Posterior vena cava (tissue), 2 donors: ENCODE data around the gene TGFA. TPM values are rescaled to one million over a fixed set of nuclear protein-coding genes. Genes with fewer than 3 reads are reported as not detected.
"Not testable (repeated sequence)": the region's sequence is repeated elsewhere in the genome, so short reads cannot be mapped to it uniquely, and the experiment has no call there.

Experiments
- DNase-seq: peaks from one replicate; pipeline ENCODE4 v3.0.0-alpha.2; 2020; ENCODE audit warnings: low spot score
- intact Hi-C, 2 donors: fragments of 100-400 bp; cut with DNase I; formaldehyde crosslinking; loops; one replicate each; pipeline versions ENCODE4 v1.14.1 to v1.14.2; 2022 to 2023
- total RNA-seq, 2 donors: library from RNA; stranded (reverse); fragmentation: NEBNext Ultra II Directional; extraction: Animal tissue kit (Norgen Biotek cat#: 25700); gene quantifications; one replicate each; pipeline ENCODE4 v1.2.1, GENCODE V29; 2021
- donor health status: DM: yes; HTN: yes; CAD: no.
- donor health status: DM: yes; HTN: yes; CAD: no.

Gene TGFA
- total RNA-seq, 2 donors from 2014 or later: 0.71 to 1.4 TPM

- no peak for DNase-seq
- intact Hi-C loops: no loop called here
Observed at GRCh38 chr2:70469961-70470360, 83.7 kb downstream of the TGFA start.

- no peak for DNase-seq
- intact Hi-C loops: no loop called here
Observed at GRCh38 chr2:70469435-70469834, 84.2 kb downstream of the TGFA start.

DNA sequence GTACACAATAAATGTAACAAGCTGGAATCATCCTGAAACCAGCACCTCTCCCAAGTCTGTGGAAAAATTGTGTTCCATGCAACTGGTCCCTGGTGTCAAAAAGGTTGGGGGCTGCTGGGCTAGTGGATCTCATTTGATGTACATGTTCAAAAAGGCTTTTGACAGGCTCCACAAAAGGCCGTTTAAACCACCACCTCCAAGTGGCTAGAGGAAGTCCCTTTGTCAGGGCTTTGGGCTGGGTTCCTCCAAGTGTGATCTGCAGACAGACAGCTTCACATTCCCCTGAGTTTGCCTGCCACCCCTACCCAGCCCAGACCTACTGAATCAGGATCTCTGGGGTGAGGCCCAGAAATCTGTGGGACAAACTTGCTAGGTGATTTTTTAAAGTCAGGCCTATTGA lies 84.7 kb downstream of the TGFA start:
- no peak for DNase-seq
- intact Hi-C loops: no loop called here

DNA sequence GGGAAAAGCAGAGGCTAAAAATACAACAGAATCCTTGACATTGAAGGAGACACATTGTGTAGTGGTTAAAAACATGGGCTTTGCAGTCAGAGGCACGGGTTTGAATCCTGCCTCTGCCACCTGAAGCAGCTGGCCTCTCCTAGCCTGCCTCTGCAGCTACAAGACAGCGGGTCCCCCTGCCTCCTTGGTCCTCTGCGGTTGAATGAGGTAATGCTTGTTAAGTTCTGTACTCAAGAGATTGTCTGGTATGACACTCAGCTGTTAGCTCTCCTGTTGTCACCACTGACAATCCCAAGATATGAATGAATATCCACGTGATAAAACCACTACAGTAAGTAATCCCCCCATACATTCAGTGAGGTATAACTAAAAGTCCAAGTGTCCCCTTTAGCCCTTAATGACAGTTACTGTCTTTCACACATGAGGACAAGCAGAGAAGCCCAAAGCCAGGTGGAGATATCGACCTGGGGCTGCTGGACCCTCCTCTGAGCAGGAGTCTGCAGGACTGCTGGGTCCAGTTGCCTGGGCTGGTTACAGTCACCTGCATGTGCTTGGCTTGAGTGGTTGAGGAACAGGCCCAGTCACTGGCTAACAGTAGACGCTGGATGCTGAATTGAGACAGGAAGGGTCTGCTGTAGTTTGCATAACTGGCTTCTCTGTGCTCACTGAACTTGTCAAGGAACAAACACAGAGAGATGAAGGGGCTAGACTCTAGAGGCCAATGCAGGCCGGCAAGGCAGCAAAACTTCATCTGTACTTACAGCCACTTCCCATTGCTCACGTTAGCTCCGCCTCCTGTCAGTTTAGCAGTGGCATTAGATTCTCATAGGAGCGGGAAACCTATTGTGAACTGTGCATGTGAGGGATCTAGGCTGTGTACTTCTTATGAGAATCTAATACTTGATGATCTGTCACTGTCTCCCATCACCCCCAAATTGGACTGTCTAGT lies 85.5 kb downstream of the TGFA start:
- DNase-seq: no peak
- intact Hi-C loops: no loop called here

GRCh38 chr2:70467237-70467636 lies 86.4 kb downstream of the TGFA start:
- no peak for DNase-seq
- intact Hi-C loops: no loop called here

- DNase-seq, intact Hi-C loops: not testable (repeated sequence)
Observed at GRCh38 chr2:70466647-70467046, 87.0 kb downstream of the TGFA start.

DNA sequence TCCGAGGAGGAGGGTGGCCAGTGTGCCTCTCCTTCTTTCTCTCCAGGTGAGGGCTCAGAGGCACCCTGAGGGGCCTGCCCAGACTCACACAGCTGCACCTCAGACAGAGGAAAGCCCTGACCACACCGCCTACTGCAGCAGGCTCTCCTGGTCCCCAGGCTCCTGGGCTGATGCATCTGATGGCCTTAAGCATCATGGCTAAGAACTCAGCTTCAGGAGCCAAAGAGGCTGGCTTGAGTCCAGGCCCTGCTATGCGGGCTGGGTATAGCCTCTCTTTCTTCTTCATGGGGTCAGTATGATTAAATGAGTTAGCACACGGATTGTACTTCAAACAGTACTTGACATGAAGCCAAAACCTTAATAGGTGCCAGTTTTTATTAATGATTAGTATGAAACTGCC lies 89.6 kb downstream of the TGFA start:
- intact Hi-C loops: no loop called here
- no peak for DNase-seq

- DNase-seq: no peak
Observed at GRCh38 chr2:70463581-70463980, 90.0 kb downstream of the TGFA start.

GRCh38 chr2:70461981-70462876 lies 91.4 kb downstream of the TGFA start:
- intact Hi-C loops: no loop called here
- no peak for DNase-seq

More at GRCh38 chr2:70463581-70463980, 90.0 kb downstream of the TGFA start:
- intact Hi-C loops: no loop called here

GRCh38 chr2:70461414-70461813 lies 92.2 kb downstream of the TGFA start:
- DNase-seq: no peak
- intact Hi-C loops: no loop called here

- intact Hi-C loops: no loop called here
- DNase-seq: no peak
Observed at GRCh38 chr2:70460333-70460732, 93.3 kb downstream of the TGFA start.

DNA sequence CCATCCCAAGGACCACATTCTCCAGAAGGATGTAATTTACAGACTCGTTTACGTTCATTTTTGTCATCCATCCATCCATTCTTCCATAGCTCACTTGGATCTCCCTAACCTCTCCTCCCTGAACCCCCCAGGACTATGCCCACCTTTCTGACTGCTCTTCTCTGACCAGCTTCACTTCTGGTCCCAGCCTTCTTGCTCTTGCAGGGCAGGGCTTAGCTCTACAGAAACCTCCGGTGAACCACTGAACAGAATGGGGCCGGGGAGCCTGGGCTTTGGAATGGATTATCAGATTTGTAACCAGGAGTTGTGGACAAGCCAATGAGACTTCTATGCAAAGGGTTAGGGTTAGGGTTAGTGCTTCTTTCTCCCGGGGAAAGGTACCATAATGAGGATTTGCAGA lies 95.0 kb downstream of the TGFA start:
- intact Hi-C loops: no loop called here
- no peak for DNase-seq

DNA sequence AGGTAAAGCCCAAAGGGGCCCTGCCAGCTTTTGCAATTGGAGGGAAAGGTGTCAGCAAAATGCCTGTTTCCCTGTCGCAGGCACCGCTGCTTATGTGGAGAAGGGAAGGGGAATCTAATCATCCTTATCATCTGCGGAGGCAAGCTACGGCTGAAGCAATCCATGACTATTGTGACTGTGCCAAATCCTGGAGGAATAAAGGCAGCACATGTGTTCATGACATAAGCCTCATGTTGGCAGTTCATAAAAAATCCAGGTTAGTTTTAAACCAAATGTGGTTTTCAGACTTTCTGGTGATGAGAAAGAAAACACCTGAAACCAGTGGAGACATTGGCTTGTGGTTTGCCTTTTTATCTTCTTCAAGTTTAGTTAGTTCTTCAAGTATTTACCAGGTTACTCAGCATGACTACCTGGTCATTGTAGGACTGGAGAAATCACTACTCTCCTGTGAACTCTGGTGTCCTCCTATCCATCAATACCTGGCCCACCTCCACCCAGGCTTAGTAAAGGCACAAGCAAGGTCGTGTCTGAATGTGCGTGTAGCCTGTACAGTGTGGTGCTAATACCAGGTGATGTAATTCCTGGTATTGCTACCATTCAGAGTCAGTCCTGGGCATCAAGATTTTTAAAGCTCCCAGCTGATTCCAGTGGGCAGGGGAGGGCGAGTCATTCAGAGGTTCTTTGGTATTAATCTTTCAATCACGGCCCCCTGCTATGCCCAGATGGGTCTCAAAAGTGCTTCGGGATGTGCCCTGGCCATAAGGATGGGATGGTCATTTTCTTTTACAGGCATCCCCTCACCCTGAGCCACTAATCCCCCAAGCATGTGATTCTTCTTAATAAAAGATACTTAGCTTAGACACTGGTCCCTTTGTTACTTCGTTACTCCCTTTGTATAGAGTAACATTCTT lies 96.8 kb downstream of the TGFA start:
- intact Hi-C loops: no loop called here
- DNase-seq: no peak

GRCh38 chr2:70454936-70455544 lies 98.6 kb downstream of the TGFA start:
- DNase-seq: no peak
- intact Hi-C loops: no loop called here

DNA sequence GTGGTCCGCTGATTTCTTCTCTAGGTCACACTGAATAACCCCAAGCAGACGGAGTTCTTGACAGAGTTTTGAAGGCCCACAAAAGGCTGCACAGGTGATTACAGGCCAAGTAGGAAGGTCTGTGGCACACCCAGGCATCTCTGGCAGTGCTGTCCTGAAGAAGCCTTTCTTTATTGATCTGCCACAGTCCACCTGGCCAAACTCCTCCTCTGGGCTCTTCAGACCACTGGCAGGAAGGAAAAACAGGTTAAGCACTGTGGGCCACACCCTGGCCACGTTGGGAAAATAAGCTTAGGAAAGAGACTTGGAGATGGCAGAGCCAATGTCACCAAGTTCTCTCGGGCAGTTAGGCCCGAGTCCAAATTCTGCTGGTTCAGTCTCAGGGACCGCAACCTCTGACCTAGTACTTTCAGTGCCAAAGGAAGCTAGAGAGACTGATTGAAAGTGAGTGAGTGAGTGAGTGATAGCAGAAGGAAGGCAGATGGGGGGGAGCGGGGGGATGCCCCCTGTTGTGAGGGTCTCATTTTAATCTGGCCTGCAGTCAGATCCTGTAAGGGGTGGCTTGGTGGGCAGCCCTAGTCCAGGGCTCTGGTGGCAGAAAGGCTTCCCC lies 102.9 kb downstream of the TGFA start:
- intact Hi-C loops: no loop called here

DNA sequence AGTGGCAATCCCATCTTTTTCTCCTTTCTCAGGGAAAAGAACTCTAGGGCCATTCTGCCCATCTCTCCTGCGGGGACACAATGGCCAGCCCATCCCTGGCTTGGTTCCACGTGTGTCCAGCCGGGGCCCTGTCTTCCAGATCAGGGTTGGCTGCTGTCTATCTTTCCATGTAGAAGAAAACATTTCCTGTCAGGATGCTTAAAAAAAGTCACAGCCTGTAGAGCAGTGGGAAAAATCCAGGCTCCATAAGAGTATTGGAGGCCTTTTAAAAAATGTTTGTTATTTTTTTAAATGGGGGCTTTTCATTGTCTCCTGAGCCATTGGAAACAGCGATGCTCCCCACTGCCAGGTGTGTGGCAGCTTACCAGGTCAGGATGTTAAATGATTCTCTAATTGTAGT lies 105.6 kb downstream of the TGFA start:
- intact Hi-C loops: no loop called here
- DNase-seq: no peak

More for the DNA sequence above, 102.9 kb downstream of the TGFA start:
- DNase-seq: no peak

- DNase-seq: no peak
Observed at GRCh38 chr2:70443726-70444125, 109.9 kb downstream of the TGFA start.

GRCh38 chr2:70443078-70443465 lies 110.6 kb downstream of the TGFA start:
- intact Hi-C loops: no loop called here
- DNase-seq: no peak

More at GRCh38 chr2:70443726-70444125, 109.9 kb downstream of the TGFA start:
- intact Hi-C loops: no loop called here
